ENCODE results near the gene LPP. TPM values are rescaled to one million over a fixed set of nuclear protein-coding genes. Genes with fewer than 3 reads are reported as not detected.

LPP gene
- total RNA-seq, 1 experiment from 2014 or later: 20.4 TPM

GRCh38 chr3:188641076-188641475 is 487.1 kb downstream of the LPP start:
- Histone ChIP-seq H3K4me1 (ENCODE audit: insufficient read depth, low read length) (no peaks in the 10 kb centered on the region), H3K27ac (ENCODE audit: low read length) (no peak overlapping the region), H3K4me2 (ENCODE audit: low read length) (no peak overlapping the region), H3F3A (ENCODE audit: low read length, unreplicated experiment) (no peaks in the 10 kb centered on the region), H3K27me3 (ENCODE audit: low read length) (no peaks in the 10 kb centered on the region), H3K9ac (ENCODE audit: low read length) (no peak overlapping the region), H3K9me2 (replicated peaks; ENCODE audit: low read length) (no peaks in the 10 kb centered on the region), H3K36me3 (ENCODE audit: low read depth, low read length) (no peaks in the 10 kb centered on the region), H3K4me3 (ENCODE audit: low read length) (no peak overlapping the region), H3K9me3 (ENCODE audit: low read length) (no peaks in the 10 kb centered on the region), H3K79me2 (ENCODE audit: low read length) (no peaks in the 10 kb centered on the region), H4K20me1 (ENCODE audit: low read length) (no peaks in the 10 kb centered on the region), H2AFZ (ENCODE audit: low read length) (no peak overlapping the region)
- intact Hi-C loops (cut with micrococcal nuclease): no loop called here
- no TSS peak for BruUV-seq (replicated peaks)
- ChIA-PET POLR2A (ENCODE audit: unreplicated experiment) (no interaction called here), CTCF (no interaction called here)
- DNase-seq (no peak), ATAC-seq (peak; percentile 40)
- TF ChIP-seq EZH2 (IDR thresholded peaks at IDR 0.05; ENCODE audit: low read length, unreplicated experiment): no peak
- no peak for TF ChIP-seq EZH2phosphoT487 (IDR thresholded peaks at IDR 0.05; ENCODE audit: borderline replicate concordance, low read length)
- TF ChIP-seq, protein P1, sequence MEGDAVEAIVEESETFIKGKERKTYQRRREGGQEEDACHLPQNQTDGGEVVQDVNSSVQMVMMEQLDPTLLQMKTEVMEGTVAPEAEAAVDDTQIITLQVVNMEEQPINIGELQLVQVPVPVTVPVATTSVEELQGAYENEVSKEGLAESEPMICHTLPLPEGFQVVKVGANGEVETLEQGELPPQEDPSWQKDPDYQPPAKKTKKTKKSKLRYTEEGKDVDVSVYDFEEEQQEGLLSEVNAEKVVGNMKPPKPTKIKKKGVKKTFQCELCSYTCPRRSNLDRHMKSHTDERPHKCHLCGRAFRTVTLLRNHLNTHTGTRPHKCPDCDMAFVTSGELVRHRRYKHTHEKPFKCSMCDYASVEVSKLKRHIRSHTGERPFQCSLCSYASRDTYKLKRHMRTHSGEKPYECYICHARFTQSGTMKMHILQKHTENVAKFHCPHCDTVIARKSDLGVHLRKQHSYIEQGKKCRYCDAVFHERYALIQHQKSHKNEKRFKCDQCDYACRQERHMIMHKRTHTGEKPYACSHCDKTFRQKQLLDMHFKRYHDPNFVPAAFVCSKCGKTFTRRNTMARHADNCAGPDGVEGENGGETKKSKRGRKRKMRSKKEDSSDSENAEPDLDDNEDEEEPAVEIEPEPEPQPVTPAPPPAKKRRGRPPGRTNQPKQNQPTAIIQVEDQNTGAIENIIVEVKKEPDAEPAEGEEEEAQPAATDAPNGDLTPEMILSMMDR (conservative IDR thresholded peaks at IDR 0.05; ENCODE audit: low read depth, low read length): no peak

DNA sequence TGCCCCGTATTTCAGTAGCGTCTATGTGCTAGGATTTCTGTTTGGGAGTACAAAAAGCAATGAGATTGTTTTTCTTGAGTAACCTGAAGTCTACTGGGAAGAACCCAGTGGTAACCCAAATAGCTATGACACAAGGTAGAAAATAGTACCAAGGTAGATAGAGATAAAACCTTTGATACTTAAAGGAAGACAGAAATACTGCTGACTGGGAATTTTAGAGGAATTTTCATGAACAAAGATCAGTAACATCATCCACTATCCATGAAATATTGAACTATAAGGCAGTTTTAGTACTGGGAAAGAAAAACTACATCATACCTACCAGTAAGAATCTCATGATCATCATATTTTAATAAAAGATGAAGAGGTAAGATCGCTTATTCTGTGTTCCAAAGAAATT is 489.8 kb downstream of the LPP start:
- H3K79me2 ChIP-seq (ENCODE audit: low read length): no peaks in the 10 kb centered on the region
- H3K36me3 ChIP-seq (ENCODE audit: low read depth, low read length): no peaks in the 10 kb centered on the region
- H3K27ac ChIP-seq (ENCODE audit: low read length): no peak overlapping the region
- no peaks in the 10 kb centered on the region for H3K9me2 ChIP-seq (replicated peaks; ENCODE audit: low read length)
- H3K4me1 ChIP-seq (ENCODE audit: insufficient read depth, low read length): no peaks in the 10 kb centered on the region
- DNase-seq (no peak), ATAC-seq (no peak)
- no peaks in the 10 kb centered on the region for H4K20me1 ChIP-seq (ENCODE audit: low read length)
- no peak overlapping the region for H3K9ac ChIP-seq (ENCODE audit: low read length)
- H2AFZ ChIP-seq (ENCODE audit: low read length): no peak overlapping the region
- intact Hi-C loops (cut with micrococcal nuclease): no loop called here
- TF ChIP-seq EZH2phosphoT487 (IDR thresholded peaks at IDR 0.05; ENCODE audit: borderline replicate concordance, low read length) (no peak), EZH2 (IDR thresholded peaks at IDR 0.05; ENCODE audit: low read length, unreplicated experiment) (no peak)
- TF ChIP-seq, protein P1 (conservative IDR thresholded peaks at IDR 0.05; ENCODE audit: low read depth, low read length): no peak
- H3F3A ChIP-seq (ENCODE audit: low read length, unreplicated experiment): no peaks in the 10 kb centered on the region
- ChIA-PET CTCF (no interaction called here), POLR2A (ENCODE audit: unreplicated experiment) (no interaction called here)
- H3K4me3 ChIP-seq (ENCODE audit: low read length): no peak overlapping the region
- H3K9me3 ChIP-seq (ENCODE audit: low read length): no peaks in the 10 kb centered on the region
- no peaks in the 10 kb centered on the region for H3K27me3 ChIP-seq (ENCODE audit: low read length)
- no peak overlapping the region for H3K4me2 ChIP-seq (ENCODE audit: low read length)
- no TSS peak for BruUV-seq (replicated peaks)

DNA sequence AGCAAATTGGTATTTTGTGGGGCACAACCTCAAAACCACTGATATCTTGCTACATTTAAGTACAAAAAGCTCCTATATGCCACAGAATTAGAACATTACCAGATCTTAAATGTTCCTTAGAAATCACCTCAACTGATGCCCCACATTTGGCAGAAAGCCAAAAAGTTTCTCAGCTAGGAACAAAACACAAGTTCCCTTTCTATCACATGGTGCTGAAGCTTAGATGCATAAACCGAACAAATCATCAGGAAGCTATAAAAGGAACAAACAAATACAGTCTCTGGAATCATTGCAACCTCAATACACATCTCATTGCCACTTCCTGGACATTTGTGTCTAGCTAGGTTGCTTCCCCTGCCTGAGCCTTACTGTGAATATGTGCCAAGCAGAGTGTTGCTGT is 492.6 kb downstream of the LPP start:
- H3K4me2 ChIP-seq (ENCODE audit: low read length): no peak overlapping the region
- no peak overlapping the region for H3K27ac ChIP-seq (ENCODE audit: low read length)
- no peak overlapping the region for H2AFZ ChIP-seq (ENCODE audit: low read length)
- no peaks in the 10 kb centered on the region for H3K79me2 ChIP-seq (ENCODE audit: low read length)
- H3K36me3 ChIP-seq (ENCODE audit: low read depth, low read length): no peaks in the 10 kb centered on the region
- no peaks in the 10 kb centered on the region for H3K4me1 ChIP-seq (ENCODE audit: insufficient read depth, low read length)
- ChIA-PET CTCF (interaction anchor here (0.5 to 0.6 kb wide), 2 partner anchors 351 to 485 kb away, joined by 3 to 4 read pairs; no protein-coding TSS in a partner anchor), POLR2A (ENCODE audit: unreplicated experiment) (no interaction called here)
- H3K9ac ChIP-seq (ENCODE audit: low read length): no peak overlapping the region
- H3K27me3 ChIP-seq (ENCODE audit: low read length): no peaks in the 10 kb centered on the region
- H4K20me1 ChIP-seq (ENCODE audit: low read length): no peaks in the 10 kb centered on the region
- ATAC-seq: peak; percentile 92
- peak; percentile 51 for DNase-seq
- H3K9me3 ChIP-seq (ENCODE audit: low read length): no peaks in the 10 kb centered on the region
- TF ChIP-seq EZH2phosphoT487 (IDR thresholded peaks at IDR 0.05; ENCODE audit: borderline replicate concordance, low read length): no peak
- TF ChIP-seq, protein P1 (conservative IDR thresholded peaks at IDR 0.05; ENCODE audit: low read depth, low read length): no peak
- BruUV-seq (replicated peaks): no TSS peak
- H3K9me2 ChIP-seq (replicated peaks; ENCODE audit: low read length): no peaks in the 10 kb centered on the region
- intact Hi-C loops (cut with micrococcal nuclease): no loop called here
- H3F3A ChIP-seq (ENCODE audit: low read length, unreplicated experiment): no peaks in the 10 kb centered on the region
- H3K4me3 ChIP-seq (ENCODE audit: low read length): no peak overlapping the region

All from PC-3 (cell line).